Ovary (tissue), 9 donors: Measurements from ENCODE around the gene NFATC3. TPM values are rescaled to one million over a fixed set of nuclear protein-coding genes. Genes with fewer than 3 reads are reported as not detected.
A peak's percentile ranks its signal among the peaks of the same experiment; 100 is the strongest.

Experiments
- DNase-seq, 5 donors: peaks; one replicate each; pipeline ENCODE4 v3.0.0-alpha.2; 2019 to 2020
- H3K27ac ChIP-seq, 2 donors: fragments of 200-600 bp; one replicate each; pipeline versions ENCODE4 v1.5.1 to v1.8.0; 2019 to 2022
- H3K27me3 ChIP-seq: fragments of 200-600 bp; one replicate; pipeline ENCODE4 v1.8.0; 2022
- H3K36me3 ChIP-seq: fragments of 200-600 bp; sonication (generic); one replicate; pipeline ENCODE4 v1.5.1; 2019
- H3K4me1 ChIP-seq: one replicate; pipeline ENCODE4 v1.8.1; 2013; ENCODE audit warnings: mild to moderate bottlenecking, moderate library complexity; ENCODE audit not compliant: insufficient read depth
- H3K4me3 ChIP-seq: fragments of 200-600 bp; sonication (generic); one replicate; pipeline ENCODE4 v1.5.1; 2017
- H3K9me3 ChIP-seq, 2 donors: fragments of 200-600 bp in 1 of 2; sonication (generic) in 1 of 2; one replicate each; pipeline versions ENCODE4 v1.5.1 to v1.8.1; 2013 to 2019; ENCODE audit warnings: mild to moderate bottlenecking in 1 of 2, moderate library complexity in 1 of 2
- EP300 ChIP-seq: sonication (generic); formaldehyde crosslinking; IDR thresholded peaks from one replicate; pipeline ENCODE4 v1.6.1; 2017; ENCODE audit warnings: antibody characterized with exemption
- POLR2A ChIP-seq: fragments of 450-650 bp; IDR thresholded peaks from one replicate; pipeline ENCODE4 v1.6.1; 2017; ENCODE audit warnings: antibody characterized with exemption, mild to moderate bottlenecking, moderate library complexity
- WGBS, 3 donors: extraction: QIAGEN DNeasy Blood & Tissue Kit in 1 of 3; methylation state at CpG; one replicate each; pipeline versions ENCODE4 v1.1.5 to v1.1.7; 2013 to 2017; 5-methylcytosine and 5-hydroxymethylcytosine counted together
- intact Hi-C, 4 donors: fragments of 100-400 bp; cut with DNase I; formaldehyde crosslinking; loops; one replicate each; pipeline versions ENCODE4 v1.11.0 to v1.15.1; 2022 to 2023
- polyA plus RNA-seq, 2 donors: library from polyadenylated mRNA; stranded (reverse); fragments of 200-250 nt in 1 of 2; fragments of 350-450 nt in 1 of 2; fragmentation: Illumina TruSeq in 1 of 2; extraction: RNeasy Lipid Tissue Mini Kit (QIAGEN cat#74804) in 1 of 2; gene quantifications; one replicate each; pipeline ENCODE4 v1.2.3, GENCODE V29; 2013 to 2014
- total RNA-seq, 7 donors: library from RNA; depleted of rRNA in 2 of 7; stranded (reverse); fragments of >200 nt in 2 of 7; fragmentation: NEBNext Ultra II Directional in 3 of 7; extraction: Animal tissue kit (Norgen Biotek cat#: 25700) in 3 of 7; gene quantifications; one replicate each; pipeline versions ENCODE4 v1.1.0 to v1.2.4, GENCODE V29; 2016 to 2023
- TF ChIP-seq, protein P1 (sequence below), 3 donors: fragments of 450-650 bp in 2 of 3; fragments of 200-600 bp in 1 of 3; IDR thresholded peaks; one replicate each; pipeline versions ENCODE4 v1.5.1 to v1.8.0; 2016 to 2022; ENCODE audit warnings: antibody characterized with exemption in 3 of 3, mild to moderate bottlenecking in 1 of 3
- donor health status: DM: no; HTN: no; CAD: no; lungs with moderate emphysema.
- donor health status: DM: no; HTN: no; CAD: no.
- donor health status: Bipolar disorder and iron deficiency.
- donor health status: DM: yes; HTN: yes; CAD: no.
- donor health status: DM: no; HTN: no; CAD: no.
- donor health status: DM: yes; HTN: yes; CAD: no.

Gene NFATC3
- total and polyA plus RNA-seq, 9 donors: 12.5 to 77.1 (median 43.6) TPM

DNA sequence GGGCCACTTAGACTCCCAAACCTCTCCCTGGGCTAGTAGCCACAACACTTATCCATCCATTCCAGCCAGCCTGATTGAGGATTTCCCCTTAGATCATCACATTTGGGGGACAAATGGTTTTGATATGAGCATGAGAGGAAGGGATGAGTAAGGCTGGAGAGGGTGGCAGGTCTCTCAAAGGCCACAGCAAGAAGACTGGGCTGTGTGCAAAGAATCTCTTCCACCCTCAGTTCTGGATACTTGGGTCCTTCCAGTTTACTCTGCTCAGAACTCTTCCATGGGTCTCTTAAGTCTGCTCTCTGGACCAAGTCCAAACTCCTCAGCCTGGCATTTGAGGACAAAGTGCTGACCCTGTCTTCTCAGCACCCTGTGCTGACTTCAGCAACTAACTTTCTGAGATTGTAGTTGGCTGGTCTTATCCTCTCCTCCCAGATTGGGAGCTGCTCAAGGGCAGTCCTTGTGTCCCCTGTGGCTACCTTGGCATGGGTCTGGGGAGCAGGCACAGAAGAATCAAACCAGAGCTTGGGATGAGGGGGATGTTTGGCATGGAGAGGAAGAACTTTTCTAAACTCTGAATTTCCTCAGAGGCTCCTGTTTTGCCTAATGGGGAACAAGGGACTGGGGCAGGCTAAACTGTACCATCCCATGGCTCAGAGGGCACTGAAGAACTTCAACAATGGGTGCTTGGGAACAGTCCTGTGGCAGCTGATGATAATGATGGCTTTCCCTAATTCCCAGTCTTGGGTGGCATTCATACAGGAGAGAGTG lies 3.1 kb upstream of the NFATC3 start:
- no peak for TF ChIP-seq POLR2A
- TF ChIP-seq, protein P1, sequence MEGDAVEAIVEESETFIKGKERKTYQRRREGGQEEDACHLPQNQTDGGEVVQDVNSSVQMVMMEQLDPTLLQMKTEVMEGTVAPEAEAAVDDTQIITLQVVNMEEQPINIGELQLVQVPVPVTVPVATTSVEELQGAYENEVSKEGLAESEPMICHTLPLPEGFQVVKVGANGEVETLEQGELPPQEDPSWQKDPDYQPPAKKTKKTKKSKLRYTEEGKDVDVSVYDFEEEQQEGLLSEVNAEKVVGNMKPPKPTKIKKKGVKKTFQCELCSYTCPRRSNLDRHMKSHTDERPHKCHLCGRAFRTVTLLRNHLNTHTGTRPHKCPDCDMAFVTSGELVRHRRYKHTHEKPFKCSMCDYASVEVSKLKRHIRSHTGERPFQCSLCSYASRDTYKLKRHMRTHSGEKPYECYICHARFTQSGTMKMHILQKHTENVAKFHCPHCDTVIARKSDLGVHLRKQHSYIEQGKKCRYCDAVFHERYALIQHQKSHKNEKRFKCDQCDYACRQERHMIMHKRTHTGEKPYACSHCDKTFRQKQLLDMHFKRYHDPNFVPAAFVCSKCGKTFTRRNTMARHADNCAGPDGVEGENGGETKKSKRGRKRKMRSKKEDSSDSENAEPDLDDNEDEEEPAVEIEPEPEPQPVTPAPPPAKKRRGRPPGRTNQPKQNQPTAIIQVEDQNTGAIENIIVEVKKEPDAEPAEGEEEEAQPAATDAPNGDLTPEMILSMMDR (IDR thresholded peaks at IDR 0.05): no peak
- TF ChIP-seq EP300: no peak
- intact Hi-C loops: loop anchor here in 1 of 4 donors (10.0 kb wide), 1 partner anchor 153 kb away; the partner anchor contains the start of gene ESRP2
- H3K36me3 ChIP-seq: no peaks in the 10 kb centered on the region
- no peaks in the 10 kb centered on the region for H3K27me3 ChIP-seq
- H3K27ac ChIP-seq: no peak overlapping the region
- H3K9me3 ChIP-seq: no peaks in the 10 kb centered on the region
- H3K4me1 ChIP-seq: peaks cover 13% of the 10 kb centered on the region
- DNase-seq: no peak
- H3K4me3 ChIP-seq: no peak overlapping the region

DNA sequence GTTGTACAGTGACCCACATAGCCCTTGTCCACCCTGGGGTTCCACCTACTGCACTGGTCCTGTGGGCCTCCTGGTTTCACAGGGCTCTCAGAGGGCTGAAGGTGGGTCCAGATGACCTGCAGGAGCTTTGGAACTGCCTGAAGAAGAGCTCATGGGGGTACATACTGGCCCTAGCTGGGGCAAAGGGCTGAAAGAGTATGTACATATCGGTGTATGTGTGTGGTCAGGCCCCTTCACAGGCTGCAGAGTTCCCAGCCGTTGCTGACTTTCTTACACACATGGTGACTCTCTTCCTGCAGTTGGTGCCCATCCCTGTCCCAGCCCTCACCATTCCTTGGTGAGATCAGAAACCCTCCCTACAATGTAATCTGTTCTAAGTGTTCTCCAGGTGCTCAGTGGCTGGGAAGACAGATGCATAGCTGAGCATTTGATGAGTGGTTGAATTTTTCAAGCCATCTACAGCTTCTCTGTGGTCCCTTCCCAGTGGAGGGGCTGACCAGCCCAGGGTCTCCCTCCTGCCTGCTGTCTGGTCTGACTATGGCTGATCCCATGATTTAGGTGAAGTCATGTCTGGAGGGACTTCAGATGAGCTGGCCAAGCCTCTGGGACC lies 2.4 kb upstream of the NFATC3 start:
- WGBS, 3 donors: 76 to 93% (median 86%) methylated on average over 2 of the region's 2 CpGs
- TF ChIP-seq, protein P1 (IDR thresholded peaks at IDR 0.05): no peak
- TF ChIP-seq EP300 (no peak), POLR2A (no peak)
- Histone ChIP-seq H3K9me3 (no peaks in the 10 kb centered on the region), H3K27me3 (no peaks in the 10 kb centered on the region), H3K4me3 (no peak overlapping the region), H3K4me1 (peaks cover 13% of the 10 kb centered on the region), H3K27ac (no peak overlapping the region), H3K36me3 (no peaks in the 10 kb centered on the region)
- no peak for DNase-seq
- intact Hi-C loops: loop anchor here in 1 of 4 donors (10.0 kb wide), 1 partner anchor 152 kb away; the partner anchor contains the start of gene ESRP2

DNA sequence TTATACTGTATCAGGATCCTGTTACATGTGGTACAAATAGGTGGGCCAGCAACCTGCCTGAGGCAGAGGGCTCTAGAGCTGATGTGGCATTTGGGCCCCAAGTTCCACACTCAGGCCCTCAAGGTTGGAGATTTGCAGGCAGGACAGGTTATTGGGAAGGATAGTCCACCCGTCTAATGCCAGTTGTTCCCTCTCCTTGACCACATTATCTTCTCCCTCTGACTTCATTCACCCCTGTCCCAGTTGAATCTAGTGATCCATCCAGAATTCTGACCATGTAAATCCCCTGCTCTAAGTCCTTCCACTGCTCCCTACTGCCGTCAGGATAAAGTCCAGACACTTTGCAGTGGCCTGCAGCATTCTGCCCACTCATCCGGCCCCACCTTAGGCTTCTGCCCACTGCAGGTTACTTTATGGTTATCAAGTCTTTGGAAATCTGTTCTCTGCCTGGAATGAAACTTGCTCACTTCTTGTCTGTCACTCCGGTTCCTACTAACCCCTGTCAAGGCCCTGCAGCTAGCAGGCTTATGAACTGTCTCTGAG lies 1.9 kb upstream of the NFATC3 start:
- DNase-seq: no peak
- intact Hi-C loops: loop anchor here in 1 of 4 donors (10.0 kb wide), 1 partner anchor 151 kb away; the partner anchor contains the start of gene ESRP2

More for the DNA sequence above, 1.9 kb upstream of the NFATC3 start:
- Histone ChIP-seq H3K9me3 (no peaks in the 10 kb centered on the region), H3K36me3 (no peaks in the 10 kb centered on the region), H3K4me1 (peaks cover 13% of the 10 kb centered on the region), H3K4me3 (no peak overlapping the region), H3K27me3 (no peaks in the 10 kb centered on the region), H3K27ac (peak overlapping the region in 1 of 2 donors; percentile 97)
- TF ChIP-seq, protein P1 (IDR thresholded peaks at IDR 0.05): no peak
- no peak for TF ChIP-seq EP300
- TF ChIP-seq POLR2A: no peak
- WGBS, 3 donors: 89 to 94% (median 94%) methylated on average over 4 of the region's 4 CpGs
